OCI-LY1 (cell line): ENCODE data around the gene RPA1.

ENCODE experiments used
- H2AFZ ChIP-seq: fragments of 200-600 bp; sonication (generic), shearing (Covaris generic); 2 replicates; pipeline ENCODE4 v1.6.0; 2014; ENCODE audit warnings: antibody characterized with exemption, mild to moderate bottlenecking, low read length
- H3F3A ChIP-seq: fragments of 200-600 bp; sonication (generic), shearing (Covaris generic); 2 replicates; pipeline ENCODE4 v1.6.0; 2014; ENCODE audit warnings: mild to moderate bottlenecking, antibody characterized with exemption, low read length, moderate library complexity; ENCODE audit not compliant: insufficient read depth
- H3K27ac ChIP-seq: fragments of 200-600 bp; sonication (generic); 2 replicates; pipeline ENCODE4 v1.5.1; 2014; ENCODE audit warnings: low read length, mixed run types, mild to moderate bottlenecking, low read depth; ENCODE audit not compliant: poor library complexity, severe bottlenecking
- H3K27me3 ChIP-seq: fragments of 200-600 bp; sonication (generic); 2 replicates; pipeline ENCODE4 v1.6.0; 2014; ENCODE audit warnings: antibody characterized with exemption, mild to moderate bottlenecking, low read length, moderate library complexity; ENCODE audit not compliant: insufficient read depth
- H3K36me3 ChIP-seq: fragments of 200-600 bp; sonication (generic); 2 replicates; pipeline ENCODE4 v1.6.1; 2014; ENCODE audit warnings: mild to moderate bottlenecking, antibody characterized with exemption, low read length, moderate library complexity, mixed read lengths; ENCODE audit not compliant: insufficient read depth
- H3K4me1 ChIP-seq: fragments of 200-600 bp; sonication (generic); 2 replicates; pipeline ENCODE4 v1.5.1; 2014; ENCODE audit warnings: mild to moderate bottlenecking, low read length, moderate library complexity; ENCODE audit not compliant: insufficient read depth, severe bottlenecking
- H3K4me2 ChIP-seq: fragments of 200-600 bp; sonication (generic), shearing (Covaris generic); 2 replicates; pipeline ENCODE4 v1.6.1; 2014; ENCODE audit warnings: low read length
- H3K4me3 ChIP-seq: fragments of 200-600 bp; sonication (generic); 2 replicates; pipeline ENCODE4 v1.5.1; 2014; ENCODE audit warnings: low read length, low read depth, mild to moderate bottlenecking, mixed read lengths; ENCODE audit not compliant: poor library complexity, severe bottlenecking
- H3K79me2 ChIP-seq: fragments of 200-600 bp; shearing (Covaris generic); 2 replicates; pipeline ENCODE4 v1.6.1; 2016; ENCODE audit warnings: mixed run types, low read length, mixed read lengths; ENCODE audit not compliant: insufficient read depth
- H3K9ac ChIP-seq: fragments of 200-600 bp; sonication (generic), shearing (Covaris generic); 2 replicates; pipeline ENCODE4 v1.6.1; 2014; ENCODE audit warnings: mild to moderate bottlenecking, low read length, mixed read lengths
- H3K9me2 ChIP-seq: fragments of 200-600 bp; sonication (generic), shearing (Covaris generic); 2 replicates; pipeline ENCODE4 v1.6.1; 2014; ENCODE audit warnings: low read depth, mild to moderate bottlenecking, low read length, mixed read lengths
- H3K9me3 ChIP-seq: fragments of 200-600 bp; shearing (Covaris generic); 2 replicates; pipeline ENCODE4 v1.6.1; 2014; ENCODE audit warnings: low read length, mixed read lengths
- H4K20me1 ChIP-seq: fragments of 200-600 bp; sonication (generic), shearing (Covaris generic); 2 replicates; pipeline ENCODE4 v1.6.0; 2016; ENCODE audit warnings: mild to moderate bottlenecking, low read length; ENCODE audit not compliant: insufficient read depth
- EZH2 ChIP-seq: fragments of 200-600 bp; sonication (generic), shearing (Covaris generic); IDR thresholded peaks from 2 replicates; pipeline ENCODE4 v1.8.0; 2017; ENCODE audit warnings: borderline replicate concordance, mixed run types, mild to moderate bottlenecking, antibody characterized with exemption, low read length, moderate library complexity, mixed read lengths
- TF ChIP-seq, protein P1 (sequence below): fragments of 200-600 bp; sonication (generic), shearing (Covaris generic); IDR thresholded peaks from 2 replicates; pipeline ENCODE4 v1.5.1; 2017; ENCODE audit warnings: mild to moderate bottlenecking, antibody characterized with exemption, low read length, moderate library complexity, mixed read lengths

The RPA1 gene

DNA sequence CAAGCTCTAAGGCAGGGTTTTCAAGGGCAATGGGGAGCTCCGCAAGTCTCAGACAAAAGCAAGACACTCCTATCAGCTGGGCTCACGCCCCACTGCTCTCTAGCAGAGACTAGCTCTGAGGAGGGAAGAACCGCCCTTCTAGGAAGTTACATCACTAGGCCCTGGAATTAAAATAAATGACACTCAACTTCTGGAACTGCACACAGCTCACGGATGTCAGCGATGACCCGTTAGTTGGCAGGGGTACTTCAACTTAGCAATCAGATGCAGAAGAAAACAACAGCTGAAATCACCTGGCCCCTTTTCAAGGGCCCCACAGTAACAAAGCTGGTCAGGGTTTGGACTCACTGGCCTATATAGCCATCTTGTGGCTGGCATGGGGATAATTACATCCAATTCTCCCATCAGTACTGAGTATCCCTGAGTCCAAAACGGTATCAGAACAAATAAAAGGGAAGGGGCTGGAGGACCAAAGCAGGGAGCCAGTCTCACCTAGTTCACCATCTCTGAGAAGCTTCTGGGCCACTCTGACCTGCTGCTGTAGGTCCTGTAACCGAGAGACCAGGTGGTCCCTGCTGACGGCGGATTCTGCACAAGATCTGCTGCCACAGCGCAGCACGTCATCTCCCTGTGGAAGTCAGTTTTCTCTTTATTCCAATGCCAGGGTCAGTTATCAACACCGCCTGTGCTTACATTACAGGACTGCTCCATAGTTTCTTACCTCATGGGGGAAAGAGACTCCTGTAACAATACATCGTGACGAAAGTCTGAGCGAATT lies 45.8 kb upstream of the RPA1 start:
- H3K79me2 ChIP-seq = no peaks in the 10 kb centered on the region
- H3K27ac ChIP-seq = peak overlapping the region; percentile 30
- H3K36me3 ChIP-seq = peaks cover 85% of the 10 kb centered on the region
- H3K4me1 ChIP-seq = peaks cover 21% of the 10 kb centered on the region
- H3K27me3 ChIP-seq = no peaks in the 10 kb centered on the region
- TF ChIP-seq, protein P1, sequence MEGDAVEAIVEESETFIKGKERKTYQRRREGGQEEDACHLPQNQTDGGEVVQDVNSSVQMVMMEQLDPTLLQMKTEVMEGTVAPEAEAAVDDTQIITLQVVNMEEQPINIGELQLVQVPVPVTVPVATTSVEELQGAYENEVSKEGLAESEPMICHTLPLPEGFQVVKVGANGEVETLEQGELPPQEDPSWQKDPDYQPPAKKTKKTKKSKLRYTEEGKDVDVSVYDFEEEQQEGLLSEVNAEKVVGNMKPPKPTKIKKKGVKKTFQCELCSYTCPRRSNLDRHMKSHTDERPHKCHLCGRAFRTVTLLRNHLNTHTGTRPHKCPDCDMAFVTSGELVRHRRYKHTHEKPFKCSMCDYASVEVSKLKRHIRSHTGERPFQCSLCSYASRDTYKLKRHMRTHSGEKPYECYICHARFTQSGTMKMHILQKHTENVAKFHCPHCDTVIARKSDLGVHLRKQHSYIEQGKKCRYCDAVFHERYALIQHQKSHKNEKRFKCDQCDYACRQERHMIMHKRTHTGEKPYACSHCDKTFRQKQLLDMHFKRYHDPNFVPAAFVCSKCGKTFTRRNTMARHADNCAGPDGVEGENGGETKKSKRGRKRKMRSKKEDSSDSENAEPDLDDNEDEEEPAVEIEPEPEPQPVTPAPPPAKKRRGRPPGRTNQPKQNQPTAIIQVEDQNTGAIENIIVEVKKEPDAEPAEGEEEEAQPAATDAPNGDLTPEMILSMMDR = peak; percentile 68
- no peak for TF ChIP-seq EZH2
- H3K9ac ChIP-seq = no peak overlapping the region; the same call in 1 of the 2 replicates
- H3F3A ChIP-seq = no peaks in the 10 kb centered on the region
- no peak overlapping the region for H3K4me2 ChIP-seq
- no peaks in the 10 kb centered on the region for H3K9me3 ChIP-seq
- H2AFZ ChIP-seq = no peak overlapping the region
- no peaks in the 10 kb centered on the region for H3K9me2 ChIP-seq
- no peaks in the 10 kb centered on the region for H4K20me1 ChIP-seq
- no peak overlapping the region for H3K4me3 ChIP-seq

DNA sequence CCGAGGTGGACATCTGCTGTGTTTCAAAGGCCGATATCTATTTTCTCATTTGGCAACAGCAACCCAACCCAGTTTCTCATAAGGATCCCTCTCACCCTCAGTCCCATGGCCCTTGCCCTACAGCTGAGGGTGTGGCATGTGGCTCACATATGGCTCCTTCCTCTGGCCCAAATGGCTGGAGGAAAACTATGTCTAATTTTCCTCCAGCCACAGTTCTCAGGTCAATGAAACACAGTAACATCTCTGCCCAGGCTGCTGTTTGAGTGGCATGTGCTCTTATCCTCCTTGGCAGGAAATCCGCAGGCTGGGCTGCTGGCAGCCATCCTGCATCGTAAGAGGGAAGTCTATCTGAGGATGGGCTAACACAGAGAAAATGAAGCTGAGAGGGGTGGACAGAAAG lies 43.9 kb upstream of the RPA1 start:
- Histone ChIP-seq H4K20me1 (no peaks in the 10 kb centered on the region), H3K36me3 (peaks cover 70% of the 10 kb centered on the region), H3K9me2 (no peaks in the 10 kb centered on the region), H3K27ac (no peak overlapping the region), H3K4me1 (peaks cover 21% of the 10 kb centered on the region), H3K9ac (no peak overlapping the region), H3K79me2 (0 out of 2 replicates have a peak, but pooled peaks cover 6% of the 10 kb centered on the region), H3F3A (no peaks in the 10 kb centered on the region), H3K9me3 (no peaks in the 10 kb centered on the region), H3K27me3 (no peaks in the 10 kb centered on the region), H3K4me3 (no peak overlapping the region), H3K4me2 (no peak overlapping the region), H2AFZ (no peak overlapping the region)
- no peak for TF ChIP-seq EZH2
- TF ChIP-seq, protein P1 = no peak

DNA sequence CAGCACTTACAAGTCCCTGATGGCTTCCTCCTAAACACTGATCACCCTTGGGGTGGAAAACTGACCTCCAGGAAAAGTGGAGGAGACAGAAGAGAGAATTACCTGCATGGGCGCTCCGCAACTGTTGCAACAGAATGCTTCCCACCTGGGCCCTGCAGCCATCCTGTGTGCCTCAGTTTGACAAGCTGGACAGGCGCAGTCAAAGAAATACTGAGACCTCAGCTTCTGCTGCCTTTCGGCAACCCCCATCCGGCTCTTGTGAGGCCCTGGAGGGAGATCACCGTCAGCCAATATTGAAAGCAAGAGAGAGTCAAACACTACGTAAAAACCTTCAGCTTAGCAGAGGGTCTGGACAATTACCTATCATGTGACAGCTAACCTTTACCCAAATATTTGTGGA lies 43.1 kb upstream of the RPA1 start:
- TF ChIP-seq, protein P1 = no peak
- no peak for TF ChIP-seq EZH2
- Histone ChIP-seq H3K27me3 (no peaks in the 10 kb centered on the region), H3K9ac (no peak overlapping the region), H3K9me3 (no peaks in the 10 kb centered on the region), H2AFZ (no peak overlapping the region), H3K4me2 (no peak overlapping the region), H3K79me2 (0 out of 2 replicates have a peak, but pooled peaks cover 11% of the 10 kb centered on the region), H3K4me1 (peaks cover 21% of the 10 kb centered on the region), H3K36me3 (peaks cover 62% of the 10 kb centered on the region), H3F3A (no peaks in the 10 kb centered on the region), H4K20me1 (no peaks in the 10 kb centered on the region), H3K27ac (no peak overlapping the region), H3K9me2 (no peaks in the 10 kb centered on the region), H3K4me3 (no peak overlapping the region)
